HEK293T (cell line): ENCODE measurements around the gene GLTP.

ENCODE experiments used
- ARNT ChIP-seq: fragments of 450-650 bp; IDR thresholded peaks from 2 replicates; pipeline ENCODE4 v1.6.1; 2017; ENCODE audit warnings: mild to moderate bottlenecking
- BHLHE40 ChIP-seq: fragments of 450-650 bp; IDR thresholded peaks from 2 replicates; pipeline ENCODE4 v1.6.1; 2016; ENCODE audit warnings: mild to moderate bottlenecking, moderate library complexity, borderline replicate concordance
- ELF4 ChIP-seq: fragments of 450-650 bp; IDR thresholded peaks from 2 replicates; pipeline ENCODE4 v1.6.1; 2017; ENCODE audit warnings: antibody characterized with exemption
- FOXA1 ChIP-seq: fragments of 450-650 bp; IDR thresholded peaks from 2 replicates; pipeline ENCODE4 v1.6.1; 2016; ENCODE audit warnings: mild to moderate bottlenecking
- FOXK2 ChIP-seq: fragments of 450-650 bp; IDR thresholded peaks from 2 replicates; pipeline ENCODE4 v1.6.1; 2016; ENCODE audit warnings: mild to moderate bottlenecking
- FOXM1 ChIP-seq: fragments of 450-650 bp; IDR thresholded peaks from 2 replicates; pipeline ENCODE4 v1.6.1; 2017; ENCODE audit warnings: mild to moderate bottlenecking, borderline replicate concordance
- SP1 ChIP-seq: fragments of 450-650 bp; IDR thresholded peaks from 2 replicates; pipeline ENCODE4 v1.6.1; 2017
- SUZ12 ChIP-seq: fragments of 450-650 bp; IDR thresholded peaks from 2 replicates; pipeline ENCODE4 v1.6.1; 2016; ENCODE audit warnings: mild to moderate bottlenecking
- ZNF384 ChIP-seq: fragments of 450-650 bp; IDR thresholded peaks from 2 replicates; pipeline ENCODE4 v1.6.1; 2016
- TF ChIP-seq, protein P1 (sequence below): fragments of 450-650 bp; IDR thresholded peaks from 2 replicates; pipeline ENCODE4 v1.6.1; 2016

DNA sequence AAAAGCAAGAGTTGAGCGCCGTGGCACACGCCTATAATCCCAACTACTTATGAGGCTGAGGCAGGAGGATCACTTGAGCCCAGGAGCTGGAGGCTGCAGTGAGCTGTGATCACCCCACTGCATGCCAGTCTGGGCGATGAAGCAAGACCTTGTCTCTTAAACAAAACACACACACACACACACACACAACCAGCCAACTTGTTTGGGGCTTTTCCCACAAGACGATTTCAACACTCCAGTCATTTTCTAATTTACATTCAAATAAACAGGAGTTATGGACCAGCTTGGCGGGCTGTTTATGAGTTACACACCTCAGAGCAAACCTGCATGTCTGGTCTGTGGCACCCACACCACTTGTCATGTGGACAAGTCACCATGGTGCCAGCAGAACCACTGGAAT lies 6.7 kb downstream of the GLTP start:
- no peak for TF ChIP-seq ELF4
- no peak for TF ChIP-seq ARNT
- no peak for TF ChIP-seq BHLHE40
- no peak for TF ChIP-seq ZNF384
- no peak for TF ChIP-seq FOXA1
- TF ChIP-seq SP1, result no peak
- no peak for TF ChIP-seq FOXM1
- no peak for TF ChIP-seq SUZ12
- TF ChIP-seq, protein P1, sequence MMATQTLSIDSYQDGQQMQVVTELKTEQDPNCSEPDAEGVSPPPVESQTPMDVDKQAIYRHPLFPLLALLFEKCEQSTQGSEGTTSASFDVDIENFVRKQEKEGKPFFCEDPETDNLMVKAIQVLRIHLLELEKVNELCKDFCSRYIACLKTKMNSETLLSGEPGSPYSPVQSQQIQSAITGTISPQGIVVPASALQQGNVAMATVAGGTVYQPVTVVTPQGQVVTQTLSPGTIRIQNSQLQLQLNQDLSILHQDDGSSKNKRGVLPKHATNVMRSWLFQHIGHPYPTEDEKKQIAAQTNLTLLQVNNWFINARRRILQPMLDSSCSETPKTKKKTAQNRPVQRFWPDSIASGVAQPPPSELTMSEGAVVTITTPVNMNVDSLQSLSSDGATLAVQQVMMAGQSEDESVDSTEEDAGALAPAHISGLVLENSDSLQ, result no peak
- no peak for TF ChIP-seq FOXK2
